HG03342 (cell line): ENCODE data around the gene OSBPL2.
A peak's percentile ranks its signal among the peaks of the same experiment; 100 is the strongest.

Experiments used
- ATAC-seq: cut with Tn5 transposase; IDR thresholded peaks from one replicate; pipeline ENCODE4 v1.9.1; 2021; ENCODE audit warnings: mild to moderate bottlenecking, moderate library complexity; ENCODE audit not compliant: unreplicated experiment

The OSBPL2 gene

DNA sequence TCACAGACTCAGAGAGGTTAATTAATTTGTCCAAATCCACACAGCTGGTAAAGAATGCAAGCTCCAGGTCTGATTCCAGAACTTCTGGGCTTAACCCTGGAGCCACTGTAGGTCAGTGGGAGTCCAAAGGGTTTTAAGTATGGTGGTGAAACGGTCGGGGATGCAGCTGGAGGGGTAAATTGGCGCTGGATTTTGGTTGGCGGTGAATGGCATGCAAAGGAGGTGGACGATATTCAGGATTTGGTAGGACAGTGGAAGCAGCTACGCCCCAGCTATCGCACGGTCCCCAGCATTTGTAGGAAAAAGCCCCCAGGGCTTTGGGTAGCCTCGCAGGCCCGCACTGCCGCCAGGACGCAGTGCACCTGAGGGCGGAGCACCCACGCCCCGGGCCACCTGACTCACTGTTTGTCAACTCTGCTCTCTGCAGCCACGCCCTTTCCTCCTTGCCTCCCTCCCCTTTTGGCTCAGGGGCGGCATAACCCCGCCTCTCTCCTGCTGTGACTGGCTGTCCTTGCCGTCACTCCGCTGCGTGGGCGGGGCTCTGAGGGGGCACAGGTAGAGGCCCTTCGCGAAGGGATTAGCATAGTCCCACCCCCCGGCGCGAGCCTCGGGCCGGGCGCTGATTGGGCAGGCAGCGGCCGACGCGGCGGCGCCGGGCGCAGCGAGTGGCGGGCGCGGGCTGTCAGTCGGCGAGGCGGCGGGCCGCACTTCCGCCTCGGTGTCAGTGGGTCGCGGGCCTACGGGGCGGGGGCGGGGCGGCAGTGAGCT, at the start of gene OSBPL2:
TSS of gene OSBPL2 (plus strand) at position 721 of the 768 bp plus-strand sequence. CDS start 17,664 bp downstream, outside the sequence.
- peak; percentile 97 for ATAC-seq

DNA sequence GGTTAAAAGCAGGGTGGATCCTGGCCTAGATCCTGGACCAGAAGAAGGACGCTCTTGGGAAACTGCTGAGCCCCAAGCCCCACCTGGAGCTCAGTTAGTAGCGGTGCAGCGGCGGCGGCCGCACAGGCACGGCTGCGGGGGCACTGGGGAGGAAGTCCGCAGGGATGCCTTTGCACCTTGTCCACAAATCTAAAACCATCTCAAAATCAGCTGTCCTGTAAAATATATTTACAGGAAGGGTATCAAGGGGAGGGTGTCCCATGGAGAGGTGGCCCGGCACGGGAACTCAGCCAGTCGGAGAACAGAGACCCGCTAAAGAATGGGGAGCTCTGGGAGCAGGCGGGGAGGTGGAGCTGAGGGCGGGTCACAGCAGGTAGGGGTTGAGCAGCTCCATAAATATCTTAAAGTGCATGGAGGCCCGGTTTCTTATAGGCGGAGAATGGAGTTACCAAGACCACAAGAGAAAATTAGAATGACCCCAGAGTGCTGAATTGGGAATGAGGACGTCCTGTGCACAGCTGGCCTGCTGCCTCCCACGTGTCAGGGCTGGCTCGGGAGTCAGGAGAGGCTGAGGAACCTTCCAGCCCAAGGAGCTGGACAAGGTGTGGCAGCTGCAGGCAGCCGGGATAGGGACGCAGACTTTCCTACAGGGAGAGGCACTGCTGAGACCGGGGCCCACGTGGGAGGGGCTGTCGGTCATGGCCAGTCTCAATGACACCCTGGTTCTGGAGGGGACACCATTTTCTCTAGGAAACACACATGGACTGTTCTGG, 47.5 kb upstream of the OSBPL2 start:
- ATAC-seq: no peak

DNA sequence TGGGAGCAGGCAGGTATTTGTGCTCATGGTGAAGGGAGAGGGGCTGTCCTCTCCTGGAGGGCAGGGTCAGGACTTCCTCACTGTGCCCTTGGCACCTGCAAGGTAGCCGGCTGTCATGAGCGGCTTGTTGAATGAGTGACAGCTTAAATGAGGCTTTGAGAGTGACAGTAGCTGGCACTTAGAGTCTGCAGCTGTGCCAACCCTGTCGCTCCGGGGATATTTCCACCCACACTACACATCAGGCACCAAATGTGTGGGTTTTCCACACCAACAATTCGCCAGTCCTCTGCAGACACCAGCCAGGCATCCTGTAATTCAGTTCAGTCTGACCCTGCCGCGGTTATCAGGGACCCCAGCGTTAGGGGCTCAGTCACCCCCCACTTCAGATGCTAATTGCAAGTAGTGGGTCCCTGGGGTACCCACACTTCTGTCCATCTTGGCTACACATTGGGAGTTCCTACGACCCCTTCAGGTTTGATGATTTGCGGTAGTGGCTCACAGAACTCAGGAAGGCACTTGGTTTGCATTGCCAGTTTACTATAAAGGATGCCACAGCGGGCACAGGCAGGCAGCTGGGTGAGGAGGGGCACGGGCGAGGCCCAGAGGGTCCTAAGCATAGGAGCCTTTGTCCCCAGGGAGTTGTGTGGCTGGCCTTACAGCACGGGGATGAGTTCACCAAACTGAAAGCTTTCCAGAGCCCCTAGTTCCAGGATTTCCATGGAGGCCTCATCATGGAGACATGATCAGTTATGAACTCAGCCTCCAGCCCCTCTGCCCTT, 46.4 kb upstream of the OSBPL2 start:
- no peak for ATAC-seq

DNA sequence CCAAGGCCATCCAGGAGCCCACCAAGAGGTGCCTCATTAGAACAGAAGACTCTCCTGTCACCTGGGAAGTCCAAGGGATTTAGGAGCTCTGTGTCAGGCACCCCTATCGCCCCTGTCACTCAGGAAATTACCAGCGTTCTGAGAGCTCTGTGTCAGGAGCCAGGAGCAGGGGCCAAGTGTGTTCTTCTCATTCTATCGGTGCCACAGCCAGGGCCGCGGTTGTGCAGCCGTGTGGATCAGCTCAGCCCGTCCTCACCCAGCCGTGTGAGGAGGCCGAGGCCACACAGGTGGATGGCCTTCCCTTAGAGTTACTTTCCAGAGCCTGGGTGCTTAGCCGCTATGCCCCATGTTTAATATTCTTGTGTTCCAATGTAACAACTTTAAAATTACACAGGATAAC, 45.7 kb upstream of the OSBPL2 start:
- no peak for ATAC-seq

DNA sequence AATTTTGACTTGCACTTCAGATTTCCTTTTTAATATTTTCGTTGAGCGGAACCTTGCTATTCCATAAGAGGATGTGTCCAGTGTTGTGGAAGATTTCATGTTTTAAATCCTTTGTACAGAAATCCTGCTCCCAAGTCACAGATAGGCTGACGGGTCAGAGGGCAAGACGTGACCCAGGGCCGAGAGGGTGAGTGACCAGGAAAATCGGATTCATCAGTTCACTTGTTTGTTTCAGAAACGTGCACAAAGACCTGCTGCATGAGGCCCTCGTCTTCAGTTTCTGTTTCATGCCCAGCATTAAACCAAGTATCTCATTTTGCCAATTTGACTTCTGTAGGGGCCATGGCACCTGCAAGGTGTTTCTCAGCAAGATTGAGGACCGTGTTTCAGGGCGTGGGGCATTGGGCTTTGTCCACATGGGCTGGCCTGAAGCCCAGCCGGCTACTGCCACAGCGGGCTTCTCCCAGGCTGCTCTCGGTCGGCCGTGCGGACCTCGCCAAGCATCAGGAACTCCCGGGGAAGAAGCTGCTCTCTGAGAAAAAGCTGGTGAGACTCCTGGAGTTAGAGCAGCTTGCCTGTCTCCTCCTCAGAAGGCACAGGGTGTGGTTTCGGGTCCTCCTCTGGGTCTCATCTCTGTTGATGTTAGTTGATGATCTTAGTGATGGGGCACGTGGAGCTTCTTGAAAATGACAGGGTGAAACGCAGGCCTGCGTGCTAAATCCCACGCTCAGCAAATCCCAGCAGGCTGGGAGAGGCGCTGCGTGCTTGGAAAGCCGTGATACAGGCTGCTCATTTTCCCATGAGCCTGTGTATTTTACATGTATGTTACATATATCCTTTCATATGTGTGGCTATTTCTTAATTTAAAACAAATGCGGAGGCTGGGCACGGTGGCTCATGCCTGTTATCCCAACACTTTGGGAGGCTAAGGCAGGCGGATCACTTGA, 45.0 kb upstream of the OSBPL2 start:
- no peak for ATAC-seq

DNA sequence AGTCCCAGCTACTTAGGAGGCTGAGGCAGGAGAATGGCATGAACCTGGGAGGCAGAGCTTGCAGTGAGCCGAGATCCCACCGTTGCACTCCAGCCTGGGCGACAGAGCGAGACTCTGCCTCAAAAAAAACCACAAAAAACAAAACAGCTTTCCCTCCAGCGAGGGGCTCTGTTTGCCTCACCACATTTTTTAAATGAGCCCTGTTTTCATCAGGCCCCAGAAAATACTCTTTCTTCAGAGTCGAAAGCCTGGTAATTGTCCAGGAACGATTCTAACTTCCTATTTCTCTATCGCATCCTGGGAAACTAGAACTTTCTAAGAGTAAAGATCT, 43.3 kb upstream of the OSBPL2 start:
- ATAC-seq: no peak

DNA sequence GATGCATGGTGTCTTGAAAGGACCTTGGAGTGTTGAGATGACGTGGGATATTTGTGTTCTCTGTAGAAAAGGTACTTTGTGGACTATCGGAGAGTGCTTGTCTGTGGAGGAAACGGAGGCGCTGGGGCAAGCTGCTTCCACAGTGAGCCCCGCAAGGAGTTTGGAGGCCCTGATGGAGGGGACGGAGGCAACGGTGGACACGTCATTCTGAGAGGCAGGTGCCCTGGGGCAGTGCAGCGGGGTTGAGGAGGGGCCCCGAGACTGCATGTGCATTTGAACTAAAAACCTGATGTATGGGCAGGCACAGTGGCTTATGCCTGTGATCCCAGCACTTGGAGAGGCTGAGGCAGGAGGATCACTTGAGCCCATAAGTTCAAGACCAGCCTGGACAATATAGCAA, 42.6 kb upstream of the OSBPL2 start:
- no peak for ATAC-seq

DNA sequence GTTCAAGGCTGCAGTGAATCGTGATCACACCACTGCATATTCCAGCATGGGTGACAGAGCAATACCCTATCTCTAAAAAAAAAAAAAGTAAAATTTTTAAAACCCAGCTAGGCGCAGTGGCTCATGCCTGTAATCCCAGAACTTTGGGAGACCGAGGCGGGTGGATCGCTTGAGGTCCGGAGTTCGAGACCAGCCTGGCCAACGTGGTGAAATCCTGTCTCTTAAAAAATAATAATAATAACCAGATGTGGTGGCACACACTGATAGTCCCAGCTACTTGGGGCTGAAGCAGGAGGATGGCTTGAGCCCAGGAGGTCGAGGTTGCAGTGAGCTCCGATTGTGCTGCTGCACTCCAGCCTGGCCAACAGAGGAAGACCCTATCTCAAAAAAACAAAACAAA, 42.0 kb upstream of the OSBPL2 start:
- no peak for ATAC-seq

DNA sequence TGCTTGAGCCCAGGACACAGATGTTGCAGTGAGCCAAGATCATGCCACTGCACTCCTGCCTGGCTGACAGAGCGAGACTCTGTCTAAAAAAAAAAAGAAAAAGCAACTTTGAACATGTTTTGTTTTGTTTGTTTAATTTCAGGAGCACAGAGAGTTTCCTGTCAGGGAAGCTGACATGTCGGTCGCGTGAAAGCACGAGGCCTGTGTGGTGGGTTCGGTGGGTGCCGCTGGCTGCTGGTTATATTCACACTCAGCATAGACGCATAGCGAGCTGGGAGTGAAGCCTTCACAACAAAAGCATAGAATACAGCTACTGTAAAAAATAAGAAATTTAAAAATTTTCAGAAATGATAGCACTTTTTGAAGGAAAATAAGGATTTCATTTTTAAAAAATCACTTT, 41.0 kb upstream of the OSBPL2 start:
- no peak for ATAC-seq

DNA sequence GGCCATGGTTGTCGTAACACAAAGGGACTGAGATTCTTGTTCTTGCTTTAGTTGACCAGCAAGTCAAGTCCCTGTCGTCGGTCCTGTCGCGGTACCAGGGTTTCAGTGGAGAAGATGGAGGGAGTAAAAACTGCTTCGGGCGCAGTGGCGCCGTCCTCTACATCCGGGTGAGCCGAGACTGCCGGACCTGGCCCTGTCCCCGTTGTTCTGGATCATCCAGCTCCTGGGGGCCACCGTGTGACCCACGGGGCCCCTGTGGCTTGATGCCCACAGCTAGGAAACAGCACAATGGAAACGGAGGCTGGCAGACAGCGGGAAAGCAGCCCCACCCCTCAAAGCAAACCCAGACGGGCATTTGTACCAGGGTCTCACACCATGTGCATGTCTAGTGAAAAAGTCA, 40.5 kb upstream of the OSBPL2 start:
- ATAC-seq: no peak

DNA sequence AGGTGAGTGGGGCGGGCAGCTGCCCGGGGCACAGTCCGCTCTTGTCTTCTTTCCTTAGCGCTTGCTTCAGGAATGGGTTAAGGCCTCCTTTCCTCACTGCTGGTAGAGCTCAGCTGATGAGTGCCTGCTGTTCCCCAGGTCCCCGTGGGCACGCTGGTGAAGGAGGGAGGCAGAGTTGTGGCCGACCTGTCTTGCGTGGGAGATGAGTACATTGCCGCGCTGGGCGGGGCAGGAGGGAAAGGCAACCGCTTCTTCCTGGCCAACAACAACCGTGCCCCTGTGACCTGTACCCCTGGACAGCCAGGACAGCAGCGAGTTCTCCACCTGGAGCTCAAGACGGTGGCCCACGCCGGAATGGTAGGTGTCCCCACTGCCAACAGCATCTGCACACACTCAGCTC, 39.8 kb upstream of the OSBPL2 start:
- no peak for ATAC-seq

DNA sequence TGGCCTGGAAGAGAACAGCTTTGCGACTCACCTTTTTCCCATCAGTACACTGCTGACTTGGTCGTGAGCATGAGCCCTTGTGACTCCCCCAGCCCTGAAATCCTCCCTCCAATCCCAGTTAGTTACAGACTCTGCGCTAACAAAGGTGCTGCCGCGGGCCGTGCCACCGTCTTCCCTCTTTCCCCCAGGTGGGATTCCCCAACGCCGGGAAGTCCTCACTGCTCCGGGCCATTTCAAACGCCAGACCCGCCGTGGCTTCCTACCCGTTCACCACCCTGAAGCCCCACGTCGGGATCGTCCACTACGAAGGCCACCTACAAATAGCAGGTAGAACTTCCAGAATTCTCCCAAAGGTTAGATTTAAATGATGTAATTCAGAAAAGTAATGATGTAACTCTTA, 39.4 kb upstream of the OSBPL2 start:
- ATAC-seq: no peak

DNA sequence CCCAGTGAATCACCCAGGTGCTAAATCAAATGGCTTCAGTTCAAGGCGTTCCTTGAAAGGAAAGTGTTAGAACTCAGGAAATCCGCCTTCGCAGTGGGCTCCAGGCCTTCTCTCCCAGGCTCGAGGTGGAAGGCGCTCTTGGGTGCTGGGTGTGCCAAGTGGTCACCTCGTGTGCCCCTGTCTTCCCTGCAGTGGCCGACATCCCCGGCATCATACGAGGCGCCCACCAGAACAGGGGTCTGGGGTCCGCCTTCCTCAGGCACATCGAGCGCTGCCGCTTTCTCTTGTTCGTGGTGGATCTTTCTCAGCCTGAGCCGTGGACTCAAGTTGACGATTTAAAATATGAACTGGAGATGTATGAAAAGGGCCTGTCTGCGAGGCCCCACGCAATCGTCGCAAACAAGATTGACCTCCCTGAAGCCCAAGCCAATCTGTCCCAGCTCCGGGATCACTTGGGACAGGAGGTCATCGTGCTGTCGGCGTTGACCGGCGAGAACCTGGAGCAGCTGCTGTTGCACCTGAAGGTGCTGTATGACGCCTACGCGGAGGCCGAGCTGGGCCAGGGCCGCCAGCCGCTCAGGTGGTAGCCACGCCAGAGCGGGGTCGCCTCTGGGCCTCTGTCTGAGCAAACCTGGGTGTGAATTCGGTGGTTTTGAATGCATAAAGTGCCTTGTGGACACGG, 37.7 kb upstream of the OSBPL2 start:
- no peak for ATAC-seq

DNA sequence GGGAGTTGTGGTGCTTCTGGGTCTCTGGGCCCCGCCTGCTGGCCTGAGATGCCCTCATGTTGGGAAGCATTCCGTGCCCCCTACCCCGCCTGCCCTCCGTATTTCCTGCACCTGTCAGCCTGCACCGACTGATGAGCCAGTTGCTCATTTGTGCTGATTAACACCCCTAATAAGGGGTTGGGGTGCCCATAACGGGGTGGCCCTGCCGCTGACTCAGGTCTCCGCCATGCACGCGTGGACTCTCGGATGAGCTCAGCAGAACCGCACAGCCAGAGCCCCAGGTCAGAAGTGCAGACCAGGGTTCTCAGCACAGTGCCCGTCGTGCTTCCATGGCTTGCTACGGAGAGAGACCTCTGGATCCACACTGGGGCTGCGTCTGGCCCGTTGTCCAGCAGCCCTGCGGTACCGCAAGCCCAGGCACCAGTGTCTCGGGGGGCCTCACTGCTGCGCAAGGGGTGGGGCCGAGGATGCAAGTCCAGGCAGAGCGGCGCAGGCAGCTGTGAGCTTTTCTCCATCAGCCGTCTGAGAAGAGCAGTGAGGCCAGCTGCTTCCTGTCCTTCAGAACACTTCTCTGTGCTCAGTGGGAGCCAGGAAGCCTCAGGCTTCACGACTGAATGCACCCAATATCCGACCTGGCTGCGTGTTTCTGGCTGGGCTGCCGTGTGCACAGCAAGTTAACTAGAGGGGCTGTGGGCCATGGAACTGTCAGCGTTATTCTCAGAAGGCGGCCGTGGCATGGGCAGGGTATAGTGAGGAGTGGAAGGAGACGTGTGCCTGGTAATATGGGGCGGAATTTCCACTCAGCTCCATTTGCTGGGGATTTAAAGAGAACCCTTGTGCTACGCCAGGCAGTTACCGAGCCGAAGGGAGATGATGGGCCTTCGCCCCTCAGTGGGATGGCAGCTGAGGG, 36.9 kb upstream of the OSBPL2 start:
- ATAC-seq: peak; percentile 65

DNA sequence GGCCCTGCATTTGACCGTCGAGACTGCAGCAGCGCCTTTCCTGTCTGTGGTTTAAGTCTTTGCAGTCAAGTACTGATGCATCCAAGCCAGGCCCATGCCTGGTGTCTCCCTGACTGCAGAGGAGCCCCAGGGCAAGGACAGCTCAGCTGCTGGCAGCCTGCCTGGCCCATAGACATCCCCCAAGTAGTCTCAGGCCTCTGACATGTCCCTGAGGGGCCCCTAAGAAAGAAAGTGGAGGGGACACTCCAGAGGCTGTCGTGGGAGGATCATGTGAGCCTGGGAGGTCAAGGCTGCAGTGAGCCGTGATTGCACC, 36.3 kb upstream of the OSBPL2 start:
- ATAC-seq: peak; percentile 17

DNA sequence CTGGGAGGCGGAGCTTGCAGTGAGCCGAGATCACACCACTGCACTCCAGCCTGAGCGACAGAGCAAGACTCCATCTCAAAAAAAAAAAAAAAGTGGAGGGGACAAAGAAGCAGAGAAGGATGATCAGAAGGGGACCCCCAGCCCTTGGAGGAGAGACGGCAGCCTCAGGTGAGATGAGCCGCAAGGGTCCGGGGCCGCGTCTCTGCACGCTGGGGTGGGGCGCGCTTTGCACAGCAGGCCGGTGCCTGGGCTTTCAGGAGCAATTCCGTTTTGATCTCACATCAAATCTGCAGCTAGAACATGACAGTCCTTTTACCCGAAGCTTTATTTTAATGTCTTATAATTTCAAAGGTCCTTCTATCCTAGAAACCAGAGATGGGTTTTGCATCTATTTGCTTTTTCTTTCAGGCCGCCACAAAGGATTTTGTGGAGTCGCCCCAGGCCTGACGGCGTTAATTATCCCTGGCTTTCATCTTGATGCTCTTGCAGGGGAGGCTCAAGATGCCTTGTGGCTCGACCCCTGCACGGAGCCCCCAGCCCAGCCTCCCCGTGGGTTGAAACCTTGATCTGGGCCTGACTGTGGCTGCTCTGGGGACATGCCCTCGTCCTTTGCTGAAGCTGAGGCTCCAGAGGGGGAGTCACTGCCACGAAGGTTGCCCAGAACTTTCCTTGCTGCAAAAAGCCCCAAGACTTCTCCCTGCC, 35.5 kb upstream of the OSBPL2 start:
- ATAC-seq: no peak

DNA sequence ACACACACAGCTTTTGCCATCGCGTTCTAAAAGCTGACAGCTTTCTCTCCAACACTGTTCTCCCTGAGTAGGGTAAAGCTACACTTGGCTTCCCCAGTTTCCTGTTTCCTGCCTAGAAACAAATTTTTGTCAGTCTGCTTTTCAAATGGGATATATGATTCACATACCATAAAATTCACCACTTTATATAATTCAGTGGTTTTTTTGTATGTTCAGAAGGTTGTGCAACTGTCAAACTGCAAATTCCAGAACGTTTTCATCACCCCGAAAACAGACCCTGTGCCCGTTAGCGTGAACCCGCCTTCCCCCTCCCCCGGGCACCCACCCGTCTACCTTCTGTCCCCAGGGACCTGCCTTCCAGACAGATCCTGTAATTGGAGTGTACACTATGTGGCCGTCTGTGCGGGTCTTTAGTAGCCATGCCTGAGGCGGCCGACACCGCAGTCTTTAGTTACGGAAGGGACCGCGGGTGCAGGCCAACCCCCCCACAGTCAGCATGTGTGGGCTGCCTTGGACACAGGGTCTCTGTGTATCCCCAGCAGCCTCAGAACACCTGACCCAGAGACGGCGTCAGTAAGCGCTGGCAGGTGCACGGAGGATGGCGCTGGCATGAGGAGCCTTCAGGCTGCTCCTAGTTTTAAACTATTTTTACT, 34.8 kb upstream of the OSBPL2 start:
- no peak for ATAC-seq
